HG02588 (cell line): ENCODE data around the gene ZBTB21.
"Not testable (repeated sequence)": the region's sequence is repeated elsewhere in the genome, so short reads cannot be mapped to it uniquely, and the experiment has no call there.

ENCODE experiments used
- ATAC-seq: cut with Tn5 transposase; IDR thresholded peaks from one replicate; pipeline ENCODE4 v1.9.1; 2021; ENCODE audit warnings: mild to moderate bottlenecking, moderate library complexity; ENCODE audit not compliant: unreplicated experiment

Gene ZBTB21

GRCh38 chr21:41971891-41972290 is 38.3 kb downstream of the ZBTB21 start:
- no peak for ATAC-seq

DNA sequence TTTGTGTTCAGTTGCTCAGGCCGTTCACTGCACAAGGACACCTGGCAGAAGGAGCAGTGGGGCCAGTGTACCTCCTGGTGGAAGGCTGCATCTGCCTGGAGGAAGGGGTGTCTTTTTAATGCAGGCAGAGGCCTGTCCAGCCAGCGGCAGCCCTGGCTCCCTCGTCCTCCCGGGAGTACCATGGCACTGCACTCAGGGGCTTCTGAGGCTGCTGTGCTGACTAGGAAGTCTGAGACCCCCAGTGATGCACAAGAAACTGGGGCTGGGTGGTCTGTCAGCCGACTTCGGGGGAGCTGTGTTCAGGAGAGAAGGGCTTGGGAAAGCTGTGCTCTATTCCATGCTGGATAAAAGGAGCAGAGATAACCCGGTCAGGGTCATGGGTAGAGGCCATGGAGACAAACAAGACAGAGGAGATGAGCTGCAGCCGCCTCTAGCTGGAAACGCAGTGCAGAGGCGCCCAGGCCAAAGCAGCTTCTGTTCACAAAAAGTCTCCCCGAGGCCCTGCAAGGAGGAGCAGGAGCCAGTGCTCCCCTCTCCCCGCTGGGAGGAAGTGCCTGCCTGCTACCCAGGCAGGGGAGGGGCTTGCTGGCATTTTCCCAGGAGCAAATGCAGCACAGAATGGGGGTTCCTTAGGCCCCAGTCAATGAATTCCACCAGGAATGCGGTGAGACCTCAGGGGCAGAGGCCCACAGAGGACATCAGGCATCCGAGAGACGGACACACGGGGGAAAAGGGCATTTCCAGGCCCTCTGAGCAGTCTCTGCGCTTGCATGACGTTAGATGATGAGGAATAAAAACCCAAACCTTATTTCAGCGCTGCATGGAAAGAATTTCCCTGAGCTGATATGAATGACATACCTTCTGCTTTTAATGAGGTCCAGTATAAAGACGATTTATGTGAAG is 39.2 kb downstream of the ZBTB21 start:
- ATAC-seq: no peak

- no peak for ATAC-seq
Observed at GRCh38 chr21:41970106-41970391, 40.1 kb downstream of the ZBTB21 start.

DNA sequence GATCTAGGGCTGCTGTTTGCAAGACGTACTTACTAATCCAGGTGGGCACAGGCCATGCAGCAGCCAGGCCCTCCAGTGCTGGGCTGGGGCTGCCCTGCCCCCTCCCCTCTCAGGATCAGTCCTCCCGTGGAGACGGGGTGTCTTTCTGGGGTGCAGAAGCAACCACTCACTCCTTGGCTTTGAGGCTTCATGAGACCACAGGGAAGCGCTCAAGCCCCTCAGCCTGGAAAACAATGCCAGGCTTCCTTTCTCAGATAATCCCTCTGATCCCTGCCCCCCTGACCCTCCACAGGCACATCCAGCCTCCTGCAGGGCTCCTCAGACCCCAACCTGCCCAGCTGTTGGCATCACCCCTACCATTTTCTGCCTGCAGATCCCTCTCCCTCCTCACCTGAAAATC is 42.5 kb downstream of the ZBTB21 start:
- ATAC-seq: no peak

GRCh38 chr21:41966872-41967621 is 43.1 kb downstream of the ZBTB21 start:
- no peak for ATAC-seq

DNA sequence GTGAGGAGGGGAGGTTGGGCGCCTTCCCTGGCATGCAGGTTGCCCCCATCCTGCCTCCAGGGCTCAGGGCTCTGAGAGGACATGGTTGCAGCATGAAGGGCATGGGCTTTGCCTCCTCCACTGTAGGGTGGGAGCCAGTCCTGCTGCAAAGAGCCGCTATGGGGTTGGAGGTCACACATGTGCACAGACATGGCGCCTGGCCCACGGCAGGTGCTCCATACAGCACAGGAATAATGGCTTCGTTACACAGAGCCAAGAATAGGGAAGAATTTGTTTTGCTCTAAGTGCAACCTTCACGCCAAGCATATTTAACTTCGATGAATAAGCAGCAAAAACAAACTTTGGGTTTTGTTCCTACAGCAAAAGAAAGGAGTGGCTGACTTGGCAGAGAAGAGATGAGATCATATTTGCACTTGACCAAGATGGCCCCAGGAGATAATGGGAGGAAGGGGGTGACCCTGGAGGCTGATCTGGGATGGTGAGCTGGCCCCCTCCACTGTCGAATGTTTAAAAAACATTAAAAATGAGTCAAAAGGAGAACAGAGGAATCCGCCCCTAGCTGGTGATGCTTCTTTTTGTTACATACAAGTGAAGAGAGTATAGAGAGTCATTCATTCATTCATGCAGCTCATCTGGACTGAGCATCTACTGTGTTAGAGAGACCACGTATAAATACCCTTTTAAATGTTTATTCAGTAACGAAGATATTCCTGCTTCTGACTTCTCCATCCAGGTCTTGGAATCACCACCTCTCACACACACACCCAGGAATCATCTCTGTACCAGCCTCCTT is 43.9 kb downstream of the ZBTB21 start:
- ATAC-seq: no peak

DNA sequence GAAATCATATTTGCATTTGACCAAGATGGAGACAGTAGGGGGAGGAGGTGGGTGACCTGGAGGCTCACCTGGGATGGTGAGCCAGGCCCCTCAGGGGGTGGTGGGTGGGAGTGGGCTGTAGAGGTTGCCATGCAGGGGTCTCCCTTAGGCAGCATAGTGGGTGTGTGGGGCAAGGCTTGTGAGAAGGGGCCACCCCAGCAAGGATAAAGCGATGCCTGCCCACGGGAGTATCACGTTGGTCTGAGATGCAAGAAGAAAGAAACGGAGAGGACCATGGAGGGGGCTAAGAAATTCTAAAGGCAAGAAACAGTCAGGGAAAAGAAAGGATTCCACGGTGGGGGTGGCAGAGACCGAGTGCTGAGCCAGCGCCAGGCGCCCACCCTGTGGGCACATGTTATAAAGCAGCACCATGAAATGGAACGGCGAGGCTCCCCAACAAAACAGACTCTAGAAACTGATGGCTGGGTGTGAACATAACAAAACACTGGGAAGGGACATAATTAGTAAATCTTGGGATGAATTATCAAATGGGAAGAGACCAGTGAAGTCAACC is 44.6 kb downstream of the ZBTB21 start:
- ATAC-seq: no peak

- ATAC-seq: no peak
Observed at GRCh38 chr21:41965045-41965444, 45.1 kb downstream of the ZBTB21 start.

DNA sequence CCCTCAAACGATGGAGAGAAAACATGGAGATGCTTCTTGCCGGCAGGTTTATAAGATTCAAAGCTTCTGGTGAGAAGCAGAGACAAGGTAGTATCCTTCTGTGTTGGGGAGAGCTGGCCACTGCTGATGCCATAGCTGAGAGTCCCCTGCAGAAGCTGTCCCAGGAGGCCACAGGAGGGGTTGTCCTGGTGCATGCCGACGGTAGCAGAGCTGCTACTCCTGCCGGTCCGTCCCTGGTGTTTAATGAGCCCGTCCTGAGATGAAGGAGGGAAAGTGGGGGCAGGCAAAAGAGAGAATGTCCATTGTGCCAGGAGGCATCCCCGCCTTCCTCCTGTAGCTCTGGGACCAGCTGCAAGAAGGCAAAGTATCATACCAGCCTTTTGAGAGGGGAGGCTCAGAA is 46.0 kb downstream of the ZBTB21 start:
- ATAC-seq: no peak

- no peak for ATAC-seq
Observed at GRCh38 chr21:41962425-41962966, 47.7 kb downstream of the ZBTB21 start.

DNA sequence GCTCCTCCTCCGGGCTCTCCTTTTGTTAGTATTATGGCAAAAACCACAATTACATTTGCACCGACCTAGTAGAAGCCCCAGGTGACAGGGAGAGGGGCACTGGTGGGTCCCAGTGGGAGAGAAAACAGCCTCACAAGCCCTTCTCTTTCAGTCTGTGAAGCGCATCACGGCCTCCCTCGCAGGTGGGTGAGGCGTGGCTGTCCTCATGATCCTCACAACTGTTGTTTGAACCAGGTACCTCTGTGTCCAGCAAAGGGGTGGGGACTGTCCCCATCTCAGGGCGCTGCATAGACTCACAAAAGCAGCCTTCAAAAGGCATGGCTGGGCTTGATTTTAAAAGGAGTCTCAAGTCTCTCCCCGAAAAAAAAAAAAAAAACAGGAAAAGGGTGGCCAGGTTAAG is 48.4 kb downstream of the ZBTB21 start:
- ATAC-seq: no peak

- ATAC-seq: no peak
Observed at GRCh38 chr21:41961282-41961701, 48.9 kb downstream of the ZBTB21 start.

DNA sequence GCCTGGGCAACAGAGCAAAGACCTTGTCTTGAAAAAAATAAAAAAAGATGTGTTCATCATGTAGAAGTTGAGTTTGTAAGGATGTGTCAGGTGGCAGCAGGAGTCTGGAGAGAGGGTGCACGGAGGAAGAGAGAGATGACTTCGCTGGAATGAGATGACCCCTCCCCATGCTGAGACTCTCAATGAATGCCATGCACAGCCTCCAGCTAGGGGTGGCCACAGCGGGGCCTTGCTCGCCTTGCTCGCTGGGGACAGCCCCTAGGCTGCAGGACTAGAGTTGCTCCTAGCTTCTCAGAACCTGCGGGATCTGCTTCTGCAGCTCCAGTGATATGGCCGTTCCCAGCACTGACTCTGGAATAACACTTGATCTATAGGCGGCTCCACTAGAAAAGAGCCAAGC is 49.8 kb downstream of the ZBTB21 start:
- ATAC-seq: no peak

GRCh38 chr21:41959697-41960096 is 50.5 kb downstream of the ZBTB21 start:
- ATAC-seq: not testable (repeated sequence)

DNA sequence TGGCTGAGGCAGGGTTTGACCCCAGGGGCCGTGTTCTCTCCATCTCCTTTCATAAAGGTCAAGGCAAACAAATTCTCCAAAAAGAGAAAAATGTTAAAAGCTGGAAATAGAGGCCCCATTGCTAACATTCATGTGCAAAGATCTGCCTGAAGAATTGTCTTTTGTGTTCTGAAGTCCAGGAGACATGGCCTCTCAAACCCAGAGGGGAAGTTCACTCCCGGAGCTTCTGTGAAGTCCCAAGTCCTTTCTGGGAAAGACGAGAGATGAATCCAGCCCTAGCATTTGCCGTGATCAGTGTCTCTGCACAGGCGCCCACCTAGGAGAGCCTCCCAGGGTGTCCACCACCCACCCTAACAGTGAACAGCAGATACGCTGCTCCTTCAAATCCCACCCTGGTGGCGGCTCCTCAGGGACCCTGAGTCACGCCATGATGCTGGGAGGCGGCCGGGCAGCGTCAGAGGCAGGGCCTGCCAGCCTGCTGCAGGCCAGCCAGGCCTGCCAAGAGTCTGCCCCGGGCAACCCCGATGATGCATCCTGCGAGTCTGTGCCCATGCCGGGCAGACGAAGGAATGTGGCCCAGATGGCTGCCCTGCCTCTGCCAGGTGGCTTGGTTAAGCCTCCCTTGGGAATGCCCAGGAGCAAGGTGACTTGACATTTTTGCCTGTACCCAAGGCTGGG is 51.1 kb downstream of the ZBTB21 start:
- no peak for ATAC-seq

- no peak for ATAC-seq
Observed at GRCh38 chr21:41957991-41958766, 52.0 kb downstream of the ZBTB21 start.

- no peak for ATAC-seq
Observed at GRCh38 chr21:41956926-41957729, 53.0 kb downstream of the ZBTB21 start.

GRCh38 chr21:41955516-41955915 is 54.6 kb downstream of the ZBTB21 start:
- no peak for ATAC-seq
